IMR-90 (cell line): ENCODE data around the gene KAT6B. TPM values are rescaled to one million over a fixed set of nuclear protein-coding genes. Genes with fewer than 3 reads are reported as not detected.

ENCODE experiments used
- ATAC-seq: fragments of 200-7000 bp; cut with Tn5 transposase; 2 replicates; pipeline ENCODE4 v1.9.1; 2020; ENCODE audit warnings: low read depth, mild to moderate bottlenecking, moderate library complexity
- BruUV-seq: library from RNA; stranded (reverse); fragments of 400-500 nt; replicated peaks from 2 replicates; lab custom pipeline; 2021; lab: Mats Ljungman, UMichigan
- CTCF ChIA-PET: fragments of 300-600 bp; formaldehyde crosslinking; extraction: SDS; loops from one replicate; lab custom pipeline; 2021; ENCODE audit warnings: antibody characterized with exemption; lab: Yijun Ruan, JAX
- POLR2A ChIA-PET: fragments of 300-600 bp; sonication (Branson Sonifier 250); formaldehyde crosslinking; loops from one replicate; lab custom pipeline; 2022; ENCODE audit warnings: antibody characterized with exemption; ENCODE audit not compliant: unreplicated experiment; lab: Charles Lee
- DNase-seq: peaks from one replicate; pipeline ENCODE4 v3.0.0; 2013
- H2AFZ ChIP-seq: replicated peaks from 2 replicates; pipeline ENCODE3; 2013; ENCODE audit warnings: low read length, mild to moderate bottlenecking; ENCODE audit not compliant: poor library complexity
- H2AK5ac ChIP-seq: 2 replicates; pipeline ENCODE4 v1.6.1; 2013; ENCODE audit warnings: low read depth, low read length, inconsistent platforms
- H2AK9ac ChIP-seq: replicated peaks from 2 replicates; pipeline ENCODE3; 2013; ENCODE audit warnings: mild to moderate bottlenecking, low read depth, low read length, moderate library complexity; ENCODE audit not compliant: poor library complexity
- H2BK120ac ChIP-seq: 2 replicates; pipeline ENCODE4 v1.6.1; 2013; ENCODE audit warnings: low read depth, low read length, inconsistent platforms
- H2BK15ac ChIP-seq: 3 replicates; pipeline ENCODE4 v1.6.1; 2013; ENCODE audit warnings: low read depth, low read length, inconsistent platforms
- H2BK20ac ChIP-seq: 2 replicates; pipeline ENCODE4 v1.6.1; 2013; ENCODE audit warnings: low read depth, mild to moderate bottlenecking, inconsistent platforms, low read length, moderate library complexity
- H2BK5ac ChIP-seq: 2 replicates; pipeline ENCODE4 v1.6.1; 2013; ENCODE audit warnings: mild to moderate bottlenecking, low read depth, low read length, inconsistent platforms; ENCODE audit not compliant: poor library complexity, severe bottlenecking
- H3K14ac ChIP-seq: replicated peaks from 2 replicates; pipeline ENCODE4 v1.6.1; 2013; ENCODE audit warnings: low read depth, low read length, inconsistent platforms
- H3K18ac ChIP-seq: 2 replicates; pipeline ENCODE4 v1.6.1; 2013; ENCODE audit warnings: low read depth, low read length, control low read depth
- H3K23ac ChIP-seq: 2 replicates; pipeline ENCODE4 v1.6.1; 2013; ENCODE audit warnings: low read depth, low read length, inconsistent platforms
- H3K27ac ChIP-seq: 2 replicates; pipeline ENCODE4 v1.5.1; 2013; ENCODE audit warnings: mild to moderate bottlenecking, control low read depth, low read length; ENCODE audit not compliant: insufficient read depth
- H3K27me3 ChIP-seq: 2 replicates; pipeline ENCODE4 v1.6.1; 2013; ENCODE audit warnings: low read length; ENCODE audit not compliant: control insufficient read depth, insufficient read depth
- H3K36me3 ChIP-seq: 2 replicates; pipeline ENCODE4 v1.6.1; 2013; ENCODE audit warnings: low read length, mixed read lengths; ENCODE audit not compliant: control insufficient read depth, insufficient read depth
- H3K4ac ChIP-seq: 2 replicates; pipeline ENCODE4 v1.6.1; 2013; ENCODE audit warnings: low read depth, low read length, inconsistent platforms
- H3K4me1 ChIP-seq: 2 replicates; pipeline ENCODE4 v1.6.1; 2013; ENCODE audit warnings: low read length, mixed read lengths; ENCODE audit not compliant: control insufficient read depth, insufficient read depth
- H3K4me2 ChIP-seq: 2 replicates; pipeline ENCODE4 v1.6.1; 2013; ENCODE audit warnings: low read depth, mild to moderate bottlenecking, control low read depth, low read length, moderate library complexity
- H3K4me3 ChIP-seq: 2 replicates; pipeline ENCODE4 v1.5.1; 2013; ENCODE audit warnings: low read depth, mild to moderate bottlenecking, control low read depth, low read length, moderate library complexity; ENCODE audit not compliant: insufficient read depth
- H3K56ac ChIP-seq: 2 replicates; pipeline ENCODE4 v1.6.1; 2013; ENCODE audit warnings: low read length, inconsistent platforms; ENCODE audit not compliant: insufficient read depth; ENCODE audit errors: extremely low read depth
- H3K79me1 ChIP-seq, 2 experiments: 2 replicates each; pipeline ENCODE4 v1.6.1; 2013; ENCODE audit warnings: low read length in 2 of 2, inconsistent platforms in 1 of 2, low read depth in 1 of 2
- H3K9ac ChIP-seq: 2 replicates; pipeline ENCODE4 v1.6.1; 2013; ENCODE audit warnings: low read depth, low read length, control low read depth
- H3K9me1 ChIP-seq: 2 replicates; pipeline ENCODE4 v1.6.1; 2013; ENCODE audit warnings: low read length, inconsistent platforms; ENCODE audit not compliant: insufficient read depth
- H3K9me3 ChIP-seq: 2 replicates; pipeline ENCODE4 v1.6.1; 2013; ENCODE audit warnings: low read length; ENCODE audit not compliant: control insufficient read depth, insufficient read depth
- H4K20me1 ChIP-seq: 2 replicates; pipeline ENCODE4 v1.6.1; 2013; ENCODE audit warnings: low read length, inconsistent platforms; ENCODE audit not compliant: insufficient read depth
- H4K5ac ChIP-seq: 2 replicates; pipeline ENCODE4 v1.6.1; 2013; ENCODE audit warnings: mild to moderate bottlenecking, low read depth, low read length, control low read depth
- H4K8ac ChIP-seq, 2 experiments: 2 replicates each; pipeline ENCODE4 v1.6.1; 2013; ENCODE audit warnings: low read depth in 2 of 2, low read length in 2 of 2, control low read depth in 1 of 2, inconsistent platforms in 1 of 2
- H4K91ac ChIP-seq: 2 replicates; pipeline ENCODE4 v1.6.1; 2013; ENCODE audit warnings: low read depth, low read length, inconsistent platforms; ENCODE audit not compliant: insufficient read depth
- ELK1 ChIP-seq: fragments of 150-350 bp; IDR thresholded peaks from 2 replicates; pipeline ENCODE4 v1.6.1; 2016; ENCODE audit warnings: low read depth, mild to moderate bottlenecking, low read length, moderate library complexity, borderline replicate concordance
- FOS ChIP-seq: fragments of 150-350 bp; IDR thresholded peaks from 2 replicates; pipeline ENCODE4 v1.6.1; 2016; ENCODE audit warnings: low read depth, low read length
- MXI1 ChIP-seq: IDR thresholded peaks from 2 replicates; pipeline ENCODE4 v1.6.1; 2012; ENCODE audit warnings: low read depth, mild to moderate bottlenecking, low read length, moderate library complexity, borderline replicate concordance
- RFX5 ChIP-seq: IDR thresholded peaks from 2 replicates; pipeline ENCODE4 v1.8.0; 2012; ENCODE audit warnings: low read depth, mild to moderate bottlenecking, low read length, moderate library complexity
- WGBS, 2 experiments: methylation state at CpG; one replicate each; pipeline versions ENCODE4 v1.1.5 to v1.1.7; 2013; ENCODE audit warnings: missing lambda C conversion rate in 2 of 2; ENCODE audit not compliant: insufficient read length in 1 of 2; ENCODE audit errors: extremely low coverage in 2 of 2; 5-methylcytosine and 5-hydroxymethylcytosine counted together
- dilution Hi-C: fragments of 300-500 bp; cut with HindIII; formaldehyde crosslinking; loops from one replicate; pipeline ENCODE4 v1.14.3; 2018; ENCODE audit warnings: low sequenced_read_pairs; ENCODE audit not compliant: unreplicated experiment
- in situ Hi-C: fragments of 300-500 bp; cut with MboI; formaldehyde crosslinking; loops from 3 replicates; pipeline ENCODE4 v1.14.3; 2019; ENCODE audit warnings: low sequenced_read_pairs, inconsistent platforms, mixed read lengths
- intact Hi-C: fragments of 100-400 bp; cut with micrococcal nuclease; formaldehyde crosslinking; loops from 2 replicates; pipeline ENCODE4 v1.10.0; 2022
- polyA plus RNA-seq, 3 experiments: library from polyadenylated mRNA; depleted of rRNA; stranded (reverse); fragments of >200 nt; gene quantifications; 2 replicates each; pipeline ENCODE4 v1.2.3, GENCODE V29; 2012; ENCODE audit warnings: low replicate concordance in 1 of 3
- total RNA-seq: library from RNA; depleted of rRNA; stranded (reverse); fragments of >200 nt; gene quantifications from 2 replicates; pipeline ENCODE4 v1.2.3, GENCODE V29; 2012

Gene KAT6B
- total and polyA plus RNA-seq, 2 of the 4 experiments (the other 2 are of a cell fraction): 8.8 to 28.1 TPM

GRCh38 chr10:75002967-75003594 is 176.7 kb downstream of the KAT6B start:
- CTCF ChIA-PET: no interaction called here
- no peak overlapping the region for H3K18ac ChIP-seq
- ATAC-seq (no peak), DNase-seq (no peak)
- H3K9me1 ChIP-seq: peaks cover 3% of the 10 kb centered on the region; the same call in 1 of the 2 replicates
- H3K36me3 ChIP-seq: peaks cover 18% of the 10 kb centered on the region
- no peak overlapping the region for H2BK15ac ChIP-seq
- no CpG with 5 or more reads among the region's 3 CpGs for WGBS, 2 experiments
- no peak overlapping the region for H3K56ac ChIP-seq
- no peaks in the 10 kb centered on the region for H3K9me3 ChIP-seq
- no peak overlapping the region for H3K9ac ChIP-seq
- H4K20me1 ChIP-seq: no peaks in the 10 kb centered on the region
- no peak overlapping the region for H3K4me3 ChIP-seq
- H2AK9ac ChIP-seq: no peak overlapping the region
- H3K27me3 ChIP-seq: no peaks in the 10 kb centered on the region
- intact Hi-C loops (no loop called here), dilution Hi-C loops (no loop called here), in situ Hi-C loops (no loop called here)
- no peak overlapping the region for H4K5ac ChIP-seq
- H2AFZ ChIP-seq: no peak overlapping the region
- POLR2A ChIA-PET: interaction anchor here (0.8 kb wide), 1 partner anchor 78 kb away, joined by 4 read pairs; no protein-coding TSS in a partner anchor
- H2BK5ac ChIP-seq: no peak overlapping the region
- H3K4me2 ChIP-seq: no peak overlapping the region
- H2AK5ac ChIP-seq: no peak overlapping the region
- TF ChIP-seq ELK1: no peak
- no peak for TF ChIP-seq MXI1
- no peak for TF ChIP-seq RFX5
- no peak for TF ChIP-seq FOS
- no peak overlapping the region for H4K8ac ChIP-seq
- H3K14ac ChIP-seq: no peak overlapping the region
- no peak overlapping the region for H2BK120ac ChIP-seq
- no peak overlapping the region for H2BK20ac ChIP-seq
- BruUV-seq: no TSS peak
- no peak overlapping the region for H3K27ac ChIP-seq
- peaks cover 0 to 14% of the 10 kb centered on the region in 2 experiments; a peak in 2 of 4 replicates for H3K79me1 ChIP-seq
- no peak overlapping the region for H3K23ac ChIP-seq
- H4K91ac ChIP-seq: no peak overlapping the region
- peaks cover 2% of the 10 kb centered on the region; the same call in 1 of the 2 replicates for H3K4me1 ChIP-seq
- H3K4ac ChIP-seq: no peak overlapping the region
